Measurements from ENCODE around the gene MAGEB4. TPM values are rescaled to one million over a fixed set of nuclear protein-coding genes. Genes with fewer than 3 reads are reported as not detected.
A peak's percentile ranks its signal among the peaks of the same experiment; 100 is the strongest.

The MAGEB4 gene
- total RNA-seq, 1 experiment from 2014 or later = not detected

DNA sequence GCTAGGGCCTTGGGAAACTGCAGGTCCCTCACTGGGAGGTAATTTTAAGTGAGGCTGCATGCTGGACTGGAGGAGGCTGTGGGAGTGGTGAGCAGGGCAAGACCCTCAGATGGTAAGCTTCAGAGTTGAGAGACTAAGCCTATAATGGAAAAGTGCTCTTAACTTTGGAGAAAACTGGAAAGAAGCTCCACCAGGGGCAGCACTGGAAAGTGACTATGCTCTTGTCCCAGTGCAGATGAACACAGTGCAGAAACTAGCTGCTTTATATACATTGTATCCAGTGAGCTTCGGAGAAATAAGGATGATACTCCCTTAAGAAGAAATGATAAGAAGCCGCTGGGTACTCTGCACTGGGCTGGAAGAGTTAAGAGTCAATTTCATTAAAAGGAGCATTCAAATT lies 29.6 kb upstream of the MAGEB4 start:
- DNase-seq (peak; percentile 3), ATAC-seq (no peak)
- H2AFZ ChIP-seq (ENCODE audit: low read length) = no peak overlapping the region
- H4K20me1 ChIP-seq (ENCODE audit: low read length) = no peaks in the 10 kb centered on the region
- CTCF ChIA-PET = no interaction called here
- POLR2A ChIA-PET (ENCODE audit: unreplicated experiment) = no interaction called here
- peaks cover 11% of the 10 kb centered on the region; the same call in 1 of the 2 replicates for H3K27me3 ChIP-seq (ENCODE audit: low read length)
- no peaks in the 10 kb centered on the region for H3K36me3 ChIP-seq (ENCODE audit: low read depth, low read length)
- H3K27ac ChIP-seq (ENCODE audit: low read length) = no peak overlapping the region
- intact Hi-C loops (cut with micrococcal nuclease) = no loop called here
- H3K9ac ChIP-seq (ENCODE audit: low read length) = no peak overlapping the region
- no peaks in the 10 kb centered on the region for H3K4me1 ChIP-seq (ENCODE audit: insufficient read depth, low read length)
- H3K9me3 ChIP-seq (ENCODE audit: low read length) = no peaks in the 10 kb centered on the region
- H3K9me2 ChIP-seq (replicated peaks; ENCODE audit: low read length) = no peaks in the 10 kb centered on the region
- H3K4me2 ChIP-seq (ENCODE audit: low read length) = no peak overlapping the region
- no peaks in the 10 kb centered on the region for H3F3A ChIP-seq (ENCODE audit: low read length, unreplicated experiment)
- TF ChIP-seq EZH2phosphoT487 (IDR thresholded peaks at IDR 0.05; ENCODE audit: borderline replicate concordance, low read length) (no peak), EZH2 (IDR thresholded peaks at IDR 0.05; ENCODE audit: low read length, unreplicated experiment) (no peak)
- BruUV-seq (replicated peaks) = no TSS peak
- H3K79me2 ChIP-seq (ENCODE audit: low read length) = no peaks in the 10 kb centered on the region
- no peak overlapping the region for H3K4me3 ChIP-seq (ENCODE audit: low read length)

DNA sequence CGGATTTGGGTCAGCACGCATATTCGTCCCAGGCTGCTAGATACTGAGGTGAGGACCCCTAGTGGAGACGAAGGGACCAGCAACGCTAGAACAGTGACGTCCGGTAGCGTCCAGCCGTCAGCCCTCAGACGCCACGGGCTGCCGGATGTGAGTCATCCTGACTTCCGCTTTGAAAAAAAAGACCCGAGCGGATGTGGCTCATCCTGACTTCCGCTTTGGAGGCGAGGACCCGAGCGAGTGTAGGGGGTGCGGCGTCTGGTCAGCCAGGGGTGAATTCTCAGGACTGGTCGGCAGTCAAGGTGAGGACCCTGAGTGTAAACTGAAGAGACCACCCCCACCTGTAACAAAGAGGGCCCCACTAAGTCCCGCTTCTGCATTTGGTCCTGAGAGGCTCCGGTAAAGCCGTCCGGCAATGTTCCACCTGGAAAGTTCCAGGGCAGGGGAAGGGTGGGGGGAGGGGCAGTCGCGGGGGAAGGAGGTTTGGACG lies 26.4 kb upstream of the MAGEB4 start, which contains the start of gene MAGEB2:
MAGEB2 (plus strand) TSS at position 207 of the 487 bp plus-strand sequence. CDS start 3,018 bp downstream, outside the sequence.
- Histone ChIP-seq H3K4me2 (ENCODE audit: low read length) (no peak within 1 kb of the TSS), H3K4me1 (ENCODE audit: insufficient read depth, low read length) (no peaks in the 10 kb centered on the region), H3K79me2 (ENCODE audit: low read length) (no peaks in the 10 kb centered on the region), H4K20me1 (ENCODE audit: low read length) (no peaks in the 10 kb centered on the region), H3K9ac (ENCODE audit: low read length) (no peak within 1 kb of the TSS), H3K4me3 (ENCODE audit: low read length) (no peak within 1 kb of the TSS), H3K9me3 (ENCODE audit: low read length) (no peaks in the 10 kb centered on the region), H2AFZ (ENCODE audit: low read length) (no peak within 1 kb of the TSS), H3K9me2 (replicated peaks; ENCODE audit: low read length) (no peaks in the 10 kb centered on the region), H3K36me3 (ENCODE audit: low read depth, low read length) (no peaks in the 10 kb centered on the region), H3F3A (ENCODE audit: low read length, unreplicated experiment) (no peaks in the 10 kb centered on the region), H3K27ac (ENCODE audit: low read length) (no peak within 1 kb of the TSS), H3K27me3 (ENCODE audit: low read length) (peaks cover 7% of the 10 kb centered on the region; the same call in 1 of the 2 replicates)
- DNase-seq (no peak), ATAC-seq (no peak)
- ChIA-PET POLR2A (ENCODE audit: unreplicated experiment) (no interaction called here), CTCF (no interaction called here)
- no TSS peak for BruUV-seq (replicated peaks)
- intact Hi-C loops (cut with micrococcal nuclease) = no loop called here
- TF ChIP-seq EZH2phosphoT487 (IDR thresholded peaks at IDR 0.05; ENCODE audit: borderline replicate concordance, low read length) = no peak
- TF ChIP-seq EZH2 (IDR thresholded peaks at IDR 0.05; ENCODE audit: low read length, unreplicated experiment) = no peak
- TF ChIP-seq, protein P1, sequence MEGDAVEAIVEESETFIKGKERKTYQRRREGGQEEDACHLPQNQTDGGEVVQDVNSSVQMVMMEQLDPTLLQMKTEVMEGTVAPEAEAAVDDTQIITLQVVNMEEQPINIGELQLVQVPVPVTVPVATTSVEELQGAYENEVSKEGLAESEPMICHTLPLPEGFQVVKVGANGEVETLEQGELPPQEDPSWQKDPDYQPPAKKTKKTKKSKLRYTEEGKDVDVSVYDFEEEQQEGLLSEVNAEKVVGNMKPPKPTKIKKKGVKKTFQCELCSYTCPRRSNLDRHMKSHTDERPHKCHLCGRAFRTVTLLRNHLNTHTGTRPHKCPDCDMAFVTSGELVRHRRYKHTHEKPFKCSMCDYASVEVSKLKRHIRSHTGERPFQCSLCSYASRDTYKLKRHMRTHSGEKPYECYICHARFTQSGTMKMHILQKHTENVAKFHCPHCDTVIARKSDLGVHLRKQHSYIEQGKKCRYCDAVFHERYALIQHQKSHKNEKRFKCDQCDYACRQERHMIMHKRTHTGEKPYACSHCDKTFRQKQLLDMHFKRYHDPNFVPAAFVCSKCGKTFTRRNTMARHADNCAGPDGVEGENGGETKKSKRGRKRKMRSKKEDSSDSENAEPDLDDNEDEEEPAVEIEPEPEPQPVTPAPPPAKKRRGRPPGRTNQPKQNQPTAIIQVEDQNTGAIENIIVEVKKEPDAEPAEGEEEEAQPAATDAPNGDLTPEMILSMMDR (conservative IDR thresholded peaks at IDR 0.05; ENCODE audit: low read depth, low read length) = no peak

DNA sequence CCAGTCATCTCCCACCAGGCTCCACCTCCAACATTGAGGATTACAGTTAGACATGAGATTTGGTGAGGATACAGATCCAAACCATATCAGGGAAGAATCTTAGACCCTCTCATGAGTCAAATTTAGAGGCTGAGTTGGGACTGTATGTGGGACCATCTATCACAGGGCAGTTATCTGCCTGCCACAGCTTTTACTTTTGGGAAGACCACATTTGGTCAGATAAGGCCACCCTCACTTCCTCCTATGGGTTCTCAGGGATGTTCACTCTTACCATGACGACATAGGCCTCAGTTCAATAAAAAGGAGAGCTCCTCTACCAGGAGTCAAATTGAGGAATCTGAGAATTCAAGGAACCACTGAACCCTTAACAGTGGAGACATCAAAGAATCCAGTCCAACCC lies 24.3 kb upstream of the MAGEB4 start:
- POLR2A ChIA-PET (ENCODE audit: unreplicated experiment) = no interaction called here

More for the DNA sequence above, 24.3 kb upstream of the MAGEB4 start:
- Histone ChIP-seq H3K9me2 (replicated peaks; ENCODE audit: low read length) (no peaks in the 10 kb centered on the region), H3K9me3 (ENCODE audit: low read length) (no peaks in the 10 kb centered on the region), H3K27ac (ENCODE audit: low read length) (no peak overlapping the region), H2AFZ (ENCODE audit: low read length) (no peak overlapping the region), H3K79me2 (ENCODE audit: low read length) (no peaks in the 10 kb centered on the region), H4K20me1 (ENCODE audit: low read length) (no peaks in the 10 kb centered on the region), H3K9ac (ENCODE audit: low read length) (no peak overlapping the region), H3K27me3 (ENCODE audit: low read length) (peaks cover 6% of the 10 kb centered on the region; the same call in 1 of the 2 replicates), H3K36me3 (ENCODE audit: low read depth, low read length) (no peaks in the 10 kb centered on the region), H3F3A (ENCODE audit: low read length, unreplicated experiment) (no peaks in the 10 kb centered on the region), H3K4me3 (ENCODE audit: low read length) (no peak overlapping the region), H3K4me2 (ENCODE audit: low read length) (no peak overlapping the region), H3K4me1 (ENCODE audit: insufficient read depth, low read length) (no peaks in the 10 kb centered on the region)
- CTCF ChIA-PET = no interaction called here
- intact Hi-C loops (cut with micrococcal nuclease) = no loop called here
- BruUV-seq (replicated peaks) = no TSS peak
- TF ChIP-seq, protein P1 (conservative IDR thresholded peaks at IDR 0.05; ENCODE audit: low read depth, low read length) = no peak
- no peak for TF ChIP-seq EZH2 (IDR thresholded peaks at IDR 0.05; ENCODE audit: low read length, unreplicated experiment)
- no peak for TF ChIP-seq EZH2phosphoT487 (IDR thresholded peaks at IDR 0.05; ENCODE audit: borderline replicate concordance, low read length)
- ATAC-seq (no peak), DNase-seq (no peak)
